SIG-M5 (cell line): ENCODE measurements around the gene ITM2B.
A peak's percentile ranks its signal among the peaks of the same experiment; 100 is the strongest.

Experiments
- DNase-seq: peaks from one replicate; lab custom pipeline; 2025; lab: John Stamatoyannopoulos, UW

ITM2B gene

GRCh38 chr13:48304143-48304876 lies 71.3 kb downstream of the ITM2B start:
- DNase-seq = peak; percentile 75

DNA sequence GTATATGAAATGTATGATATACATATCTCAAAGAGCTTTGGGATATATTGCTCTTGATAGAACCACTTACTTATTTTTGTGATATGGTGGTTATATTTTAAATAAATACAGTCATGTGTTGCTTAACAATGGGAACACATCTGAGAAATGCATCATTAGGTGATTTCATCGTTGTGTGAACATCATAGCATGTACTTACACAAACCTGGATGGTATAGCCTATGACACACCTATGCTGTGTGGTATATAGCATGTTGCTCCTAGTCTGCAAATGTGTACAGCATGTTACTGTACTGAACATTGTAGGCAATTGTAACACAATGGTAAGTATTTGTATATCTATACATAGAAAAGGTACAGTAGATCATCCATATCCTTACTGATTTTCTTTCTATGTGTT lies 78.2 kb downstream of the ITM2B start:
- DNase-seq = no peak

DNA sequence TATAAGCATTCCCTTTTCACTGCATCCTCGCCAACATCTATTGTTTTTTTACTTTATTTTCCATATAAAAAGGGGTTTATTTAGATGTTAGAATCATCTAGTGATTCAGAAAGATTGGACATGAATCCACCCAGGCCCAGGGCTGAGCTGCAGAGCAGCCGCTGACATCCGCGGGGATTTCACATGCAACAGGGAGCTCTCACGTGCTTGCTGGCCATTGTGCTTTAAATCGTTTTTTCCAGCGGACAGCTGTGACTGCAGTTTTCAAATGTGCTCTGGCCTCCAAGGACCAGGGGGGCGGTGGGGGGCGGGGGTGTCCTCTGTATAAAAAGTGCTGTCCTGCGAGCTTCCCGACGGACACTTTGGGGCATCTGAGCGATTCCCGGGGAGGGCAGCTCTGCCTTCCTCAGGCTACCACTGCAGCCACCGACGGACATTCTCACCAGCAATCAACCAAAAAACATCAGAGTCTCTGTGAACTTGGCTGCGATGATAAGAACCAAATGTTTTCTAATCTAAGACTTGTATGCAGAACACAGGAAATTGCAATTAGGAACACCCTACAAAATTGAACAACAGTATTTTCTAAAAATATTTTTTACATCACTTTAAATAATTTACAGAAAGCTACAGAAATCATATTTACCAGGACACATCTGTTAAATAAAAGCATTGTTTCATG lies 83.1 kb downstream of the ITM2B start:
- DNase-seq = no peak

GRCh38 chr13:48316826-48317510 lies 84.0 kb downstream of the ITM2B start:
- no peak for DNase-seq

DNA sequence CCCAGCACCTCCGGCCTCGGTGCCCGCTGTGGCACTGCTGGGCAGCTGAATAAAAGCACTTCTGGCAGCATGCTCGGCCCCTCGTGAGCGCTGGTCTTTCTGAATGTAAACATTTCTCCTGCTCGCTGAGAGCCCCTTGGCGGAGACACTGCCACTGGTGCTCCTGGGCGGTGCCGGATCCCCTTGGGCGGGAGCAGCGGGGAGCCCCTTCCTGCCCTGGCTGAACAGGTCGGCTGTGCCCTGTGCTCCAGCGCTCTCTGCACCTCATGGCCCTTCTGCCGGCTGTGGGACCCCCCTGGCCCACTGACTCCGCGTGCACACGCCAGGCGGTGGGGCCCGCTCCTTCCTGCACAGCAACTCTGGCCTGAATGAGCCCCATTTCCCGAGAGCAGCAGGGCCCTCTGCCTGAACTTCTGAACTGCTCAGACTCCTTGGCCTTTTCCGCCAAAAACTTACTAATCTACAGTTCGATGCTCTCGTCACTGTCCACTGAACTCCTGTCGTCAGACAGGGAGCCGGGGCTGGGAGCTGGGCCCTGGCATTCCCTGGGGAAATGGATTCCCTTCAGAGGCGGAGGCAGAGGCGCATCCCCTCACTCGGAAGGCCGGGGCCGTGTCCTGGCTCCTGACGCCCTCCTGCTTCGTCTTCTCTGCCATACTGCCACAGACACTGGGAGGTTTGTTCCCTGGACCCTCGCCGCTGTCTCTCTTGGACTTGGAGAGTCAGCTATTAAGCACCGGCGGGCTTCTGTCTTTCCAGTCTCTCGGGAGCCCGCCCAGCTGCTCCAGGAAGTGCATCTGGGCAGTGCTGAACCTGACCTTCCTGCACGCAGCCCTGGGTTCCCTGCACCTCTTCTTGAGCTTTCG lies 84.7 kb downstream of the ITM2B start:
- DNase-seq = no peak

DNA sequence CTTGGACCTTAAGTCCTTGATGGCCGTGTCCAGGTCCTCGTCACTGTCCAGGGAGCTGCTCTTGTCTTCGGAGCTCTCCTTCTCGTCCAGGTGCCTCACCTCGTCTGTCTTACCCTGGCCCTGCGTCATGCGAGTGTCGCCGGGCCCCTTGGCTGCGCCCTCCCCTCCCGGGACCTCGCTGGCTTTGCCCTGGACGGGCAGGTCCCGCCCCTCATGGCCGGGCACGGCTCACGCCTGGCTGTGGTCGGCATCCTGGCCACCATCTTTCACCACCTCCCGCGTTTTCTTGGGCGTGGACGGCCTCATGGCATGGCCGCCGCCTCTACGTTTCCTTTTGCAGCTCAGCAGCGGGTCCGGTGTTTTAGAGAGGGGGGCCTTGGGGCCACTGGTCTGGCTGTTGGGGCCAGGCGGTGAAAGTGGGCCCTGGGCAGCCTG lies 85.4 kb downstream of the ITM2B start:
- no peak for DNase-seq

DNA sequence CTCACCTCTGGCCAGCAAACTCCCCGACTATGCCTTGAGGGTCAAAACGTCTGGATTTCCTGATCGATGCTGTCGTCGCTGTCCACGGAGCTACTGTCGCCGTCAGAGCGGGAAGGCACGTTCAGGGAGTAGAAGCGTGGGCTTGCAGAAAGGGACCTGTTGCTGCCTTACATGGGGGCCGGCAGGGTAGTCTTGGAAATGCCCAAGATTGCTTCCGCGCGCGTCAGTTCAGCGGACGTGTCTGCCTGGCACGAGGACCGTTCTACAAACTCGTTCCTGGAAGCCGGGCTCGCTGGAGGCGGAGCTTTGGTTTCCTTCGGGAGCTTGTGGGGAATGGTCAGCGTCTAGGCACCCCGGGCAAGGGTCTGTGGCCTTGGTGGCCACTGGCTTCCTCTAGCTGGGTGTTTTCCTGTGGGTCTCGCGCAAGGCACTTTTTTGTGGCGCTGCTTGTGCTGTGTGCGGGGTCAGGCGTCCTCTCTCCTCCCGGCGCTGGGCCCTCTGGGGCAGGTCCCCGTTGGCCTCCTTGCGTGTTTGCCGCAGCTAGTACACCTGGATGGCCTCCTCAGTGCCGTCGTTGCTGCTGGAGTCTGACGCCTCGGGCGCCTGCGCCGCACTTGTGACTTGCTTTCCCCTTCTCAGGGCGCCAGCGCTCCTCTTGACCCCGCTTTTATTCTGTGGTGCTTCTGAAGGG lies 86.0 kb downstream of the ITM2B start:
- DNase-seq = no peak
